OCI-LY7 (cell line): Measurements from ENCODE around the gene HJURP. TPM values are rescaled to one million over a fixed set of nuclear protein-coding genes. Genes with fewer than 3 reads are reported as not detected.

Experiments used
- BruUV-seq: library from RNA; stranded (reverse); fragments of 400-500 nt; replicated peaks from 2 replicates; lab custom pipeline; 2021; lab: Mats Ljungman, UMichigan
- CTCF ChIA-PET: fragments of 300-600 bp; sonication (Branson Sonifier 250); formaldehyde crosslinking; loops from one replicate; lab custom pipeline; 2022; ENCODE audit warnings: antibody characterized with exemption; ENCODE audit not compliant: unreplicated experiment; lab: Charles Lee
- POLR2A ChIA-PET: fragments of 300-600 bp; sonication (Branson Sonifier 250); formaldehyde crosslinking; loops from one replicate; lab custom pipeline; 2022; ENCODE audit warnings: antibody characterized with exemption; lab: Charles Lee
- DNase-seq: peaks from one replicate; pipeline ENCODE4 v3.0.0-alpha.2; 2015; ENCODE audit warnings: low spot score
- H2AFZ ChIP-seq: fragments of 200-600 bp; sonication (generic), shearing (Covaris generic); 2 replicates; pipeline ENCODE4 v1.6.1; 2014; ENCODE audit warnings: mild to moderate bottlenecking, antibody characterized with exemption, low read length, moderate library complexity
- H3K27ac ChIP-seq: fragments of 200-600 bp; sonication (generic); 2 replicates; pipeline ENCODE4 v1.5.1; 2014; ENCODE audit warnings: mixed run types, low read depth, mild to moderate bottlenecking, moderate library complexity, low read length, inconsistent platforms; ENCODE audit not compliant: poor library complexity, severe bottlenecking
- H3K36me3 ChIP-seq: fragments of 200-600 bp; sonication (generic); 2 replicates; pipeline ENCODE4 v1.6.1; 2014; ENCODE audit warnings: mild to moderate bottlenecking, antibody characterized with exemption, low read length, moderate library complexity, mixed read lengths; ENCODE audit not compliant: insufficient read depth
- H3K4me1 ChIP-seq: fragments of 200-600 bp; sonication (generic); 2 replicates; pipeline ENCODE4 v1.5.1; 2014; ENCODE audit warnings: mild to moderate bottlenecking, low read length; ENCODE audit not compliant: insufficient read depth, poor library complexity, severe bottlenecking
- H3K4me2 ChIP-seq: fragments of 200-600 bp; sonication (generic); 2 replicates; pipeline ENCODE4 v1.6.1; 2014; ENCODE audit warnings: mild to moderate bottlenecking, low read length
- H3K4me3 ChIP-seq: fragments of 200-600 bp; sonication (generic); 2 replicates; pipeline ENCODE4 v1.5.1; 2014; ENCODE audit warnings: mild to moderate bottlenecking, low read depth, low read length; ENCODE audit not compliant: poor library complexity, severe bottlenecking
- H3K79me2 ChIP-seq: fragments of 200-600 bp; sonication (generic); 2 replicates; pipeline ENCODE4 v1.6.1; 2016; ENCODE audit warnings: low read depth, mild to moderate bottlenecking, low read length, moderate library complexity, mixed read lengths; ENCODE audit not compliant: insufficient read depth
- H3K9me2 ChIP-seq: fragments of 200-600 bp; sonication (generic); 2 replicates; pipeline ENCODE4 v1.6.1; 2016; ENCODE audit warnings: mild to moderate bottlenecking, low read length, mixed read lengths; ENCODE audit not compliant: insufficient read depth
- H3K9me3 ChIP-seq: fragments of 200-600 bp; sonication (generic); 2 replicates; pipeline ENCODE4 v1.6.1; 2014; ENCODE audit warnings: mild to moderate bottlenecking, mixed run types, low read length, mixed read lengths
- H4K20me1 ChIP-seq: fragments of 200-600 bp; sonication (generic); 2 replicates; pipeline ENCODE4 v1.6.1; 2014; ENCODE audit warnings: mild to moderate bottlenecking, antibody characterized with exemption, low read length, moderate library complexity, mixed read lengths; ENCODE audit not compliant: insufficient read depth
- CTCF ChIP-seq: fragments of 200-600 bp; sonication (generic); conservative IDR thresholded peaks from 2 replicates; pipeline ENCODE4 v1.5.1; 2014; ENCODE audit warnings: mild to moderate bottlenecking, antibody characterized with exemption, low read length, moderate library complexity, mixed read lengths
- EZH2phosphoT487 ChIP-seq: fragments of 200-600 bp; sonication (generic); IDR thresholded peaks from 2 replicates; pipeline ENCODE4 v1.6.1; 2018; ENCODE audit warnings: low read depth, borderline replicate concordance, mild to moderate bottlenecking, mixed run types, antibody characterized with exemption, low read length, moderate library complexity, mixed read lengths
- intact Hi-C: fragments of 100-400 bp; cut with micrococcal nuclease; formaldehyde crosslinking; loops from one replicate; pipeline ENCODE4 v1.10.0; 2022; ENCODE audit not compliant: unreplicated experiment
- total RNA-seq, 2 experiments: library from RNA; depleted of rRNA in 1 of 2; stranded (reverse); fragments of >200 nt in 1 of 2; shearing (Covaris generic) in 1 of 2; gene quantifications; 2 replicates each; pipeline ENCODE4 v1.2.3, GENCODE V29; 2014 to 2022

The HJURP gene
- total RNA-seq, 2 experiments from 2014 or later = 94.3 to 122 TPM

- no peaks in the 10 kb centered on the region for H3K9me2 ChIP-seq
- H3K79me2 ChIP-seq = peaks cover 52% of the 10 kb centered on the region
- TF ChIP-seq EZH2phosphoT487 = no peak
- no peak for TF ChIP-seq CTCF
- no peak overlapping the region for H3K4me3 ChIP-seq
- no TSS peak for BruUV-seq
- no peaks in the 10 kb centered on the region for H3K9me3 ChIP-seq
- CTCF ChIA-PET = no interaction called here
- no peak overlapping the region for H3K27ac ChIP-seq
- H3K4me1 ChIP-seq = peaks cover 9% of the 10 kb centered on the region
- POLR2A ChIA-PET = no interaction called here
- H3K4me2 ChIP-seq = no peak overlapping the region
- no peak for DNase-seq
- intact Hi-C loops = no loop called here
- H3K36me3 ChIP-seq = peaks cover 100% of the 10 kb centered on the region
- H4K20me1 ChIP-seq = peaks cover 22% of the 10 kb centered on the region
- H2AFZ ChIP-seq = no peak overlapping the region
Observed at GRCh38 chr2:233847248-233847898, 7.0 kb downstream of the HJURP start.

GRCh38 chr2:233846387-233847247 lies 7.7 kb downstream of the HJURP start:
- BruUV-seq = no TSS peak
- H4K20me1 ChIP-seq = peaks cover 15% of the 10 kb centered on the region
- H2AFZ ChIP-seq = no peak overlapping the region
- H3K9me3 ChIP-seq = no peaks in the 10 kb centered on the region
- ChIA-PET POLR2A (interaction anchor here (0.8 kb wide), 1 partner anchor 15 kb away, joined by 3 read pairs; no protein-coding TSS in a partner anchor), CTCF (no interaction called here)
- DNase-seq = no peak
- H3K79me2 ChIP-seq = peaks cover 52% of the 10 kb centered on the region
- H3K4me1 ChIP-seq = peaks cover 2% of the 10 kb centered on the region
- H3K4me2 ChIP-seq = no peak overlapping the region
- peaks cover 100% of the 10 kb centered on the region for H3K36me3 ChIP-seq
- no peak overlapping the region for H3K27ac ChIP-seq
- no peaks in the 10 kb centered on the region for H3K9me2 ChIP-seq
- intact Hi-C loops = no loop called here
- TF ChIP-seq CTCF (no peak), EZH2phosphoT487 (no peak)
- no peak overlapping the region for H3K4me3 ChIP-seq
